Pulmonary artery endothelial cell (primary cell): ENCODE measurements around the gene DDX24. TPM values are rescaled to one million over a fixed set of nuclear protein-coding genes. Genes with fewer than 3 reads are reported as not detected.
"Not testable (repeated sequence)": the region's sequence is repeated elsewhere in the genome, so short reads cannot be mapped to it uniquely, and the experiment has no call there.

ENCODE experiments used
- DNase-seq: peaks from one replicate; pipeline ENCODE4 v3.0.0-alpha.2; 2011; ENCODE audit warnings: low read depth, low spot score
- total RNA-seq: library from RNA; depleted of rRNA; stranded (reverse); fragments of >200 nt; gene quantifications from 2 replicates; pipeline ENCODE4 v1.2.3, GENCODE V29; 2014

DDX24 gene
- total RNA-seq, 1 donor from 2014 or later: 110 TPM

- no peak for DNase-seq
These were observed 6.9 kb upstream of the DDX24 start for GRCh38 chr14:94087891-94088290.

- DNase-seq: no peak
These were observed 401 bp upstream of the DDX24 start for GRCh38 chr14:94081386-94081820.

DNA sequence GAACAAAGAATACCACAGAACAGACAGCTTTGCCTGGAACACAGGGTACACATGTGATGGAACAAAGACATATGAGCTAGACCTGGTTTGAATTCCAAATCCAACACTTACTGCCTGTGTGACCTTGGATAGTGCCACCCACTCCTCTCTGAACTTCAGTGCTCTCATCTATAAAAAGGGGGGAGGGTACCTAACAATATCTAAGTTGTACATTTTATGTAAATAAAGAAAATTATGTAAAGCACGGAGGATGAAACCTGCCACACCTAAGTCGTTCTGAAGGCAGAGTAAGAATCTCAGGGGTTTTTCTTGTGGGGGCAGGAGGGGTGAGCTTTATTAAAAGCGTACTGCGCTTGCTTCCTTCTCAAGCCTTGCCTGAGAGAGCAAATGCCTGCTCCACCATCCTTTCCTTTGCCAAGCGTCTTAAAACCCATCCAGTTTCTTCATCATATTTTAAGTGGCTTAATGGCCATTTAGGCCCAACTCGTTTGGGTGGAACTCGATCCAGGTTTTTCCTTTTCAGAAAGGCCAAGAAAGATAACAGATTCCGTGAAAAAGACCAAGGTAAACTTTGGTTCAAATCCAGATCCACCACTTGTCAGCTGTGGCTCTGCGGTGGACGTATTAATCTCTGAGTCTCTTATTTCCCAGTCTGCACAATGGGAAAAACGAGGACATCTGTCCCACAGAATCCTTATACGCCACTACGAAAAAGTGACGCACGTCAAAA is 946 bp downstream of the DDX24 start:
- DNase-seq: no peak

GRCh38 chr14:94077823-94078222 is 3.2 kb downstream of the DDX24 start:
- no peak for DNase-seq

DNA sequence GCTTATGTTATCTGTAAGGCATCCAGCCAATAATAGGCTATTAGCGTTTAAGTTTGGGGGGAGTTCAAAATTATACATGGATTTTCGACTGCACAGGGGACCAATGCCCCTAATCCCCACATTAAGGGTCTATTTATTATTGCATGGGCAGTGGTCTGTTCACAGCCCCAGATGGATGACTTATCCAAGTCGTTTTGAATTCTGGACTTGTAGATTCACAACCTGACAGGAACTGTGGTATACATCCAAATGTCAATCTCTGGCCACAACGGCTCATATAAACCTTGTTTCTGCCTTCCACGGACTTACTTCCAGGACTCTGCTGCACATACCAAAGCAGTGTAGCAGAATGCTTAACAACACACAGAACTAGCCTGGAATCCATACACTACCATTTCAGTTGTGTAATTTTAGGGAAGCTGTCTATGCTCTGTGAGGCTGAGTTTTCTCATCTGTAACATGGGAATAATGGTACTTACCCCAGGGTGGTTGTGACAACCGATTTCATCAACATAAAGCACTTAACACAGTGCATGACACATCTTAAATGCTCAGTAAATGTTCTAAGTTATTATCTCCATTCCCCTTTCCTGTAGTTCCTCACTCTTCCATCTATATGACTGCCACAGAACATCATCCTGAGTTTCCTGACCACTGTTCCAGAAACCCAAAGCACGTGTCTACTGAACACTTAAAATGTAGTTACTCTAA is 3.7 kb downstream of the DDX24 start:
- DNase-seq: no peak

DNA sequence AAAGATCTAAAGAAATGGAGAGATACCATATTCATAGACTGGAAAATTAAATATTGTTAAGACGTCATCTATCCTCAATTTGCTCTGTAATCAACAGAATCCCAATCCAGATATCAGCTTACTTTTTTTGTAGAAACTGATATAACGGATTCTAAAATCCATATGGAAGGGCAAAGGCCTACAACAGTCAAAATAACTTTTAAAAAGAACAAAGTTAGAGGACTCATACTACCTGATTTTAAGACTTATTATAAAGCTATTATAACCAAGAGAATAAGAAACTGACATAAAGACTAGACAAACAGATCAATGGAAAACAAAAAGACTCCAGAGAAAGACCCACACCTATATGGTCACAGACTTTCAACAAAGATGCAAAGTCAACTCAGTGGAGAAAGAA is 6.0 kb downstream of the DDX24 start:
- DNase-seq: no peak

GRCh38 chr14:94074534-94074933 is 6.5 kb downstream of the DDX24 start:
- DNase-seq: no peak

DNA sequence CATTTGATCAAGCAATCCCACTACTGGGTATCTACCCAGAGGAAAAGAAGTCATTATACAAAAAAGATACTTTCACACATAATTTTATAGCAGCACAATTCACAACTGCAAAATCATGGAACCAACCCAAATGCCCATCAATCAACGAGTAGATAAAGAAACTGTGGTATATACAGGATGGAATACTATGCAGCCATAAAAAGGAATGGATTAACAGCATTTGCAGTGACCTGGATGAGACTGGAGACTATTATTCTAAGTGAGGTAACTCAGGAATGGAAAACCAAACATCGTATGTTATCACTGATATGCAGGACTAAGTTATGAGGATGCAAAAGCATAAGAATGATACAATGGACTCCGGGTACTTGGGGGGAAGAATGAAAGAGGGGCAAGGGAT is 8.9 kb downstream of the DDX24 start:
- DNase-seq: not testable (repeated sequence)

DNA sequence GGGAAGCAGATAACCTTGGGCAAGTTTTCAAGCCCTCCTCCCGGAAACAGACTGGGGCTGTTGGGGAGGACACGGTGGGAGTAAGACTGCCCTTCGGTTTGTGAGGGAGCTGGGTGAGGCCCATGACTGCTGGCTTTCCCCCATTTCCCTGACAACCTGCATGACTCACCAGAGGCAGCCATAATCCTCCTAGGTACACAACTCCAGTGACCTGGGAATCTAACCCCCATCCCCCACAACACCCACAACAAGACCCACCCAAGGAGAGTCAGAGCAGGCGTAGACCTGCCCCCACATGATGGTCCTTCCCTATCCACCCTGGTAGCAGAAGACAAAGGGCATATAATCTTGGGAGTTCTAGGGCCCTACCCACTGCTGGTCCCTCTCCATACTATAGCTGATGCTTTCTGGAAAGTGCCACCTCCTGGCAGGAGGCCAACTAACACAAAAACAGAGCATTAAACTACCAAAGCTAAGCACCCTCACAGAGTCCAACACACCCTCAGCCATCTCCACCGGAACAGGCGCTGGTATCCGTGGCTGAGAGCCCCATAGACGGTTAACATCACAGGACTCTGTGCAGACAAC is 14.8 kb downstream of the DDX24 start:
- no peak for DNase-seq

DNA sequence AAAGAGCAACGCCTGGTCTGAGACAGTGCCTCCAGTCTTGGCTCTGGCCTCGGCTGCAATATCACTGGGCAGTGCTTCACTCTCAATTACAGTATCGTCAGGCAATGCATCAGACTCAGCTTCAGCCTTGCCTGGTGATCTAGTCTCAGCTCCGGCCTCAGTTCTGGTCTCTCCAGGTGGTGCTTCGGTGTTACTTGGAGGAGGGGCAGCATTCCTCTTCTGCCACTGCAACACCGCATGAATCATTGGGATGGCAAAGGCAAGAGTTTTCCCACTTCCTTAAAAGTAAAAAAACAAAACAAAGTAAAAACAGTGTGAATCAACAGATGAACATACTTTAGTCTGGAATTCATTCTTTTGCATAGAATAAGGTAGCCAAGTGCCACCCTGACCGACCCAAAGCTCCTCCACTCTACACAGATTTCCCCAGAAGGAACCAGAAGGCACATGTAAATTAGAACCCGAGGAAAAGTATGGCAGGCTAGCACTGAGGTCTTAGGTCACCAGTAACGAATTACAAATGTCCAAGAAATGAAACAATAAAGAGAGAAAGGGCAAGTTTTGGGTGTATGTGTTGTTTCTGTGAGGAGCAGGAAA is 18.6 kb downstream of the DDX24 start:
- no peak for DNase-seq

- DNase-seq: no peak
These were observed 21.0 kb downstream of the DDX24 start for GRCh38 chr14:94059998-94060397.

GRCh38 chr14:94058674-94059138 is 22.3 kb downstream of the DDX24 start:
- DNase-seq: no peak

GRCh38 chr14:94058128-94058673 is 22.8 kb downstream of the DDX24 start:
- no peak for DNase-seq

- no peak for DNase-seq
These were observed 24.3 kb downstream of the DDX24 start for GRCh38 chr14:94056579-94057308.

GRCh38 chr14:94054936-94055335 is 26.1 kb downstream of the DDX24 start:
- DNase-seq: no peak

DNA sequence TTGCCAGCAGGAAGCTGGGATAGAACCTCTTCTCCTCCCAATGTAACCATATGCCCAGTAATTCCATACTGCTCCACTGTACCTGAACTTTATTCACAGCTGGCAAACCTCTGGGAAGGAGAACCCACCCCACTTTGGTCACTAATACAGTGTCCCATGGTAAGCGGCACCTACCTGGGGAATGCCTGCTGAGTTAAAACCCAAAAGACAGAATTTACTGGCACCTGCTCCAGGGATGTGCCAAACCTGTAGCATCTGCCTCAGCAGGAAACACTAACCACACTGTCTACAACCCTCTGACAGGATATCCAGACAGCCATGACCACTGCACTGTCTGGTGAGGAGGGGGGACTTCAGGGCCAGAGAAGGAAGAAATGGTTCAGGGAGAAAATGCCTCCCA is 26.6 kb downstream of the DDX24 start:
- DNase-seq: no peak

- no peak for DNase-seq
These were observed 28.3 kb downstream of the DDX24 start for GRCh38 chr14:94052662-94053061.

DNA sequence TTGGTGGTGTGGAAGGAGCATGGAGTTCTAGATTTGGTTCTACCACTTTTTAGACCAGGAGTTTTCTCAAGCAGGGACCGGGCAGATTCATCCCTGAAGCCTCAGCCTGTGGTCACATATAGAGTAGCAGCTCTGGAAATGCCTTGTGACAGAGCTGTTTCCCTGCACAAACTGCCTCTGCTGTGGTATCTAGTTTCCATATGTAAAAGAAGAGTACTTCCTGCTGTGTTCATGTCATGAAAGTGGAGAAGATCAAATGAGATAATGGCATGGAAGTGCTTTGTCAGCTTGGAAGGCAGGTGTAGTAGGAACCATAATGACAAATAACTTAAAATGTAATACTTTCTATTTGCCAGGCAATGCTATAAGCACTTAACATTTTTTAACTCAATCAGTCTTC is 28.8 kb downstream of the DDX24 start:
- no peak for DNase-seq

GRCh38 chr14:94051779-94052178 is 29.2 kb downstream of the DDX24 start:
- no peak for DNase-seq

DNA sequence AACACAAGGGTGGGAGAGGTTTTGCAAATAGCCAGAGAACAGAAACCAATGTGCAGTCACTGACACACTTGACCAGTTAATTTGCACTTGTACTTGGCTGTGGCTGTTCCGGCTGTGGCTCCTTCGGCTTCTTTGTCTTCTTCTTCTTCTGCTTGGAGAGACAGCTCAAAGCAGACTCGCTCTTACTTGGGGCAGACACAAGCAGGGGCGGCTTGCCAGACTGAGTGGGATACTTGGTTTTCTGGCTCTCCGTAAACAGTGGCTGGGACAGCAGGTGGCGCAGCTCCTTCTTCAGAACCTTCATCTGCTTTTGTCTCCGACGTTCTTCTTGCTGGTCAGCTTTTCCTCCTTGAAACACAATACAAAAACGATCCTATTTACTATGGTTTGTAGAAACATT is 29.9 kb downstream of the DDX24 start:
- DNase-seq: no peak

- no peak for DNase-seq
These were observed 30.6 kb downstream of the DDX24 start for GRCh38 chr14:94050231-94050880.
